HG03175 (cell line): Measurements from ENCODE around the gene HIF1AN.

ENCODE experiments used
- ATAC-seq: cut with Tn5 transposase; IDR thresholded peaks from one replicate; pipeline ENCODE4 v1.9.1; 2021; ENCODE audit warnings: mild to moderate bottlenecking, moderate library complexity; ENCODE audit not compliant: unreplicated experiment

HIF1AN gene

DNA sequence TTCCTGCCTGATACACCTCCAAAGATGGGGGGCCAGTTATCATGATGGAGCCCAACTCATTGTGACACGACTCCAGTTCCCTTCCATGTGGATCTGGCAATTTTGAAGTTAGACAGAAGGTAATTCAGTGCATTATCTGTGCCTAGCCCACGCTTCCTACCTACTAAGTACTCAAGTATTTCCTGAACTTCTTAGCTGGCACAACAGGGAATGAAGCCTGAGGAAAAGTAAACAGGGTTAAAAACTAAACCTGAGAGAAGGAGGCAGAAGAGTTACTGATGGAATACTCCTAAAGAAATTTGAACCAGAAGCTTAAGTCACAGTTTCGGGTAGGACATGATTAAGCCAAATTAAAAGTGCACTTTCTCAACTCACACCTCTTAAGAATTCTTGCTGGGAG lies 14.9 kb upstream of the HIF1AN start:
- no peak for ATAC-seq

DNA sequence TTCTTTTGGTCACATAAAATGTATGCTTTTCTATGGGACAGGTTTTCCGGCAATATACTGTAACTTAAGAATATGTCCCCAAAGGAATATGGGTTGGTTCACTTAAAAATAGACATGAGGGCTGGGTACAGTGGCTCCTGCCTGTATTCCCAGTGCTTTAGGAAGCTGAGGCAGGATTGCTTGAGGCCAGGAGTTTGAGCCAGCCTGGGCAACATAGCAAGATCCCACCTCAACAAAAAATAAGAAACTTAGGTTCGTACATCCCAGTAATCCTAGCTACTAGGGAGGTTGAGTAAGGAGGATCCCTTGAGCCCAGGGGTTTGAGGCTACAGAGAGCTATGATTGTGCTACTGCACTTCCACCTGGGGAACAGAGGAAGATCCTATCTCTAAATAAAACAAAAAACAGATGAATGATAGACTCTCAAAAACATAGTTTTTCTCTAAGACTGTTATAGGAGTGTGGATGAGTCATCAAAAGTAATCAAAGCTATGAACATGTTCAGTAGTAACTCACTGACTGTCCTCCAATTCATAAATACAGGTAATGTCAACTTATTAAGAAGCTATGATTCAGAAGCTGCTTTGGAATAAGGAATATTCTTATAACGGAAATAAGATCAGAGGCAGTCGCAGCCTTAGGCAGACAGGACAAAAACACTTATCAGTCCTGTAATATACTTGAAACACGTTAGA lies 13.5 kb upstream of the HIF1AN start:
- ATAC-seq, result no peak

DNA sequence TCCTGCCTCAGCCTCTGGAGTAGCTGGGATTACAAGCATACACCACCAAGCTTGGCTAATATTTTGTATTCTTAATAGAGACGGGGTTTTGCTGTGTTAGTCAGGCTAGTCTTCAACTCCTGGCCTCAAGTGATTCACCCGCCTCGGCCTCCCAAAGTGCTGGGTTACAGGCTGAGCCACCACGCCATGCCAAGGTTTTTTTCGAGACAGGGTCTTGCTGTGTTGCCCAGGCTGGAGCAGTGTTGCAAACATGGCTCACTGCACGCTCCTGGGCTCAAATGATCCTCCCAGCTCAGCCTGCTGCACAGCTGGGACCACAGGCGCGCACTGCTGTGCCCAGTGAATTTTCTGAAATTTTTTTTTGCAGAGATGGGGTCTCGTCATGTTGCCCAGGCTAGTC lies 12.8 kb upstream of the HIF1AN start:
- ATAC-seq, result no peak

DNA sequence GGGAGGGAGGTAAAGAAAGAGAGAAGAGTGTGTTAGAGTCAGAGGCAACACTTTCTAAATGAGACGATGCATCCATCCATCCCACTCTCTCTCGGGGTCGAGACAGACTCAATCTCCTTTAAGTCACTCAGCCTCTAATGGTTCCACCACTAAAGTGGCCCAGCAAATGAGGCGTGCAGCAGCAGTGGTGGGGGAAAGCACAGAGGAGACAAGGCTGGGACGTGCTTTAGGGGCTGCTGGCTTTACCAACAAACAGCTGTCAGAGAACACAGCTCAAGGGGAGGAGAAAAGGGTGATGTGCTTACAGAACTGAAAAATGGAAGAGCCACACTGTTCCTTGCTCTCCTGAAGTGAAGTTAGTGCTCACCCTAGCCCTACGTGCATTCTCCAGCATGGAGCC lies 11.5 kb upstream of the HIF1AN start:
- no peak for ATAC-seq

DNA sequence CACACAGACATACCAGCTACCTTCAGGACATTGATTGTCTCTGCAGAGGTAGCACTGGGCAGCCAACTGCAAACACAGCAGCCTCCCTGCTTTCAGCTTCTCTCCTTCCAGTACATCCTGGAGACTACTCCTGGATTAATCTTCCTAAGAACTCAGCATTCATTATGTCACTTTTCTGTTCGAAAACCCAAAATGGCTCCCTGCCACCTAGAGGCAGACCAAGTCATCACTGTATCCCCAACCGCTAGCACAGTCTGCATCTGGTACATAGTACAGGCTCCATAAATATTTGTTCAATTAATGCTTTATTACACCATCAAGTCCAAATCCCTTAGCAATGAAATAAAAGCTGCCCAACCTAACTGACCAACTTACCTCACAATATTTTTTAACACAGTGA lies 11.1 kb upstream of the HIF1AN start:
- ATAC-seq, result no peak

DNA sequence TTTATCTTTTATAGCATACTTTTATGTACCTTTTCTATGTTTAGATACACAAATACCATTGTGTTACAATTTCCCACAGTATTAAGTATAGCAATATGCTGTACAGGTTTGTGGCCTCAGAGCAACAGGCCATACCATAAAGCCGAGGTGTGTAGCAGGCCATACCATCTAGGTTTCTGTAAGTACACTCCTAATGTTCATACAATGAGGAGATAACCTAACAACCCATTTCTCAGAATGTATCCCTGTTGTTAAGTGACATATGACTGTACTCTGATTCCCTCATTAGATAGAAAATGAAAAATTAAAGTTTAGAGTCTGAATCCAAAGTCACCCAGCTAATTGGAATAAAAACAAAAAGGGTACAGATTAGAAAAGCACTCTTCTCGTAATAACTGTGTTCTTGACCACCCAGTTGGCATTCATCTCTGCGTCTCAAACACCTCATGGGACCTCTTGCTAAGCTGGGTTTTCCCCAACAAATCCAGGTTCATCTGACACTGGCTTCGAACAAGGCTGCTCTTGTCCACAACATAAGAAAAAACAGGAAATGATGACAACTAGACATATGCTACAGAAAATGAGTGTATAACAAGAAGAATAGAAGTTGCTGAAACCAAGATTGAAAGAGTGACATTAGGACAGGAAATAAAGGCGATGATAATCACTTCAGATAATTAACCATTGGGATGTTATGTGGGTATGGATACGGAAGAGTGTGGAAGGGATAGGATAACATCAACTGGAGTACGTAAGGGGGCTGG lies 7.4 kb upstream of the HIF1AN start:
- no peak for ATAC-seq

DNA sequence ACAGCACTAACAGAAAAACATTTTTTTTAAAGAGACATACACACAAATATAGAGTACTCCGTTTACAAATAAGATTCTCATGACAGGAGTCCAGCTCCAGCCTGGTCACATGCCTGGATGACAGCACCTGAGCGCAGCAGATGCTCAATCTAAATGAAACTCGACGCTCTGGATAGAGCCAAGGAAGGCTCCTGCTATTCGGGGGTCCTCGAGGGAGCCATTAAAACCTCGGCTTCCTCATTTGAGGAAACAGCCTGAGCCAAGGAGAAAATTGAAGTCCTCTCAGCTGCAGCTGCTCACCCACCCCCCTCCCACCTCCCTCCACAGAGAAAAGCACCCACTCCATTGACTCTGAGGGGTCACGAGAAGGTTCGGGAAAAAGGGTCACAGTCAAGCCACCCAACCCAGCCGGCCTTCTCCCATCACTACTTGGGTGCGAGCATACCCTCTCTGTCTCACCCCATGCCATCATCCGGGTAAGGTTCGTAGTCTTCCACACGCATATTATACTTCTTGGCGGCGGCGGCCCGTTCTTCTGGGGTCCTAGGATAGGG lies 6.7 kb upstream of the HIF1AN start:
- ATAC-seq, result no peak

DNA sequence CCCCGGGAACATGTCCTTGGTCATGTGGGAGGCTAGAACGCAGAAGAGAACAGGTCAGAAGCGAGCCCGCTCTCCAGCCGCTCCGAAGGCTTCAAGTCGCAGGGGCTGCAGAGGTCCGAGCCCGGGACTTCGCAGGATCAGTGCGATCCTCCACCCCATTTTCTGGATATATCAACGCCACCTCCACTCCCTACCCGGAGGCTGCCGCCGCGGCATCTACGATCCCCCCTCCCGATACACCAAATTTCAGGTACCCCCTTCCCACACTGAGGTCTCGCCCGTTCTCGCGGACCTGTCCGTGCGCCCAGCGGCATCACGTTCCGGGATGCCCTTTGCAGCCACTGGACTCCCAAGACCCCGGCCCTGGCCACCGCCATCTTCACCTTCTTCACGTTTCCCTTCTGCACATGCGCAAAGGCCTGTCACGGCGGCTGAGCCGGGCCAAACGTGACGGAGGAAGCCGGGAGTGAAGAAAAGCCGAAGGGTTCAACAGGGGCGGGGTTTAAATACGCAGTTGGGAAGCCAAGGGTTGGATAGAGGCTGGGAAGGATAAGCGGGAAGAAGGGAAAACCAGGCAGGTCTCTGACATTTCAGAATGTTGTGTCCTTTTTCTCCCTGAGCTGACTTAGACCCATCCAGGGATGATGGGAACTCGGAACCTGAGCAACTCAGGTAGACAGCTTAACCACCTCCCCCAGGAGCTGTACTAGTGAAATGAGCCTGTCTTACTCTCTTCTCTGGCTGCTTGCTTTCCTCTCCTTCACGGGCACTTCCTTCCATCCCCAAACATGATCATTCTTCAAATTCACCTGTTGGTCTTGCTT lies 6.1 kb upstream of the HIF1AN start, which contains the start of gene NDUFB8:
Gene NDUFB8, minus strand, starts transcription at position 397 of the 824 bp plus-strand sequence. Its CDS starts 20 bp downstream, at position 377.
- ATAC-seq, result no peak

DNA sequence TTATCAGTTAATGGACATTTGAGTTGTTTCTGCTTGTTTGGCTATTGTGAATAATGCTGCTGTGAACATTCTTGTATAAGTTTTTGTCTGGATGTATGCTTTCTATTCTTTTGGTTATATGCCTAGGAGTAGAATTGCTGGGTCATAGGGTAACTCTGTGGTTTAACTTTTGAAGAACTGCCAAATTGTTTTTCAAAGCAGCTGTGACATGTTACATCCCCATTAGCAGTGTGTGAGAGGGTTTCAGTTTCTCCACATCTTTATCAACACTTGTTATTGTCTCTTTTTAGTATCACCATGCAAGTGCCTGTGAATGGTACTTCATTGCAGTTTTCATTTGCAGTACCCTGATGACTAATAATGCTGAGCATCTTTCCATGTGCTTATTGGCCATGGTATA lies 4.0 kb upstream of the HIF1AN start:
- no peak for ATAC-seq

DNA sequence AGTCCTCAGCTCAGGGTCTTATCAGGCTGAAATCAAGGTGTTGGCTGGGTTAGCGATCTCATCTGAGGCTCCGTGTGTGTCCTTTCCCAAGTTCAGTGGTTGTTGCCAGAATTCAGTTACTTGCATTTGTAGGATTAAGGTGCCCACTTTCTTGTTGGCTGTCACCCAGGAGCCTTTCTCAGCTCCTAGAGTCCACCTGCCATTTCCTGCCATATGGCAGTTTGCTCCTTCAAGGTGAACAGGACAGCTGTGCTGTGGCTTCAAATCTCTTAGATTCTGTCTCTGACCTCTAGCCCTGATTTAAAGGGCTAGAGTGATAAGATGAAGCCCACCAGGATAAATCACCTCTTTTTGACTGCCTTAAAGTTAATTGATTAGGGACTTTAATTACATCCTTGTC lies 1.0 kb upstream of the HIF1AN start:
- ATAC-seq, result no peak

DNA sequence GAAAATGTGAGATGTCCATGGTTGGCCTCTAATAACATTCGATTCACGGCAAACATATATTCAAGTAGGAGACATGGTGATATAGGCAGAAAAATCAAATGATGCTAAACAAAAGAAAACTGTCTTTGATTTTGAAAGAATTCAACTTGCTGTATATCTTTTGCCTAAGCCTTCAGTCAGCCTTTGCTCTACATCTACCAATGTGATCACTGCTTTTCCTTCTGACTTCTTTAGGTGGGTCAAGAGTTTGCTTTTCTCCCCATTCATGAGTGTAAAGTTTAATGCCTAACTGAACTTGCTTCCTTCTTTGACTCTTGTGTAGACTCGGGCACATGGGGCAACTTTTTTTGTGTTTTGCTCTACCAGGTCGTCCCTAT lies 417 bp upstream of the HIF1AN start:
- peak; percentile 6 for ATAC-seq

DNA sequence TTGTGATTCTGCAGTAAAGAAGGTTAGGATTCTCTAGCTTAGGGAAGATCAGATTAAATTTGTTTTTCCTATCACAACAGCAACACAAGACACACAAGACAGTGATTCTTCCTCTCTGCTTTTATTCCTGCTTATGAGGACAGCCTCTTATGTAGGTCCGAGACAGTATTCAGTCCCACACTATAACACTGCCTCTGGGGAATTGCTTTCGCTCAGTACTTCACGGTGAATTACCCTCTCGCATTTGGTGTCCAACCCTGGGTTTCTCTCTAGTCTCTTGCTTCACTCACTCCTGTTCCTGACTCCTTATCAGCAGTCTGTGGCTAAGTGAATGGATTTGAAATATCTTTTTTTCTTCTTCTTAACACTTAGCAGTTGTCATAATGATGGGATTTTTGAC lies 1.7 kb downstream of the HIF1AN start:
- no peak for ATAC-seq

DNA sequence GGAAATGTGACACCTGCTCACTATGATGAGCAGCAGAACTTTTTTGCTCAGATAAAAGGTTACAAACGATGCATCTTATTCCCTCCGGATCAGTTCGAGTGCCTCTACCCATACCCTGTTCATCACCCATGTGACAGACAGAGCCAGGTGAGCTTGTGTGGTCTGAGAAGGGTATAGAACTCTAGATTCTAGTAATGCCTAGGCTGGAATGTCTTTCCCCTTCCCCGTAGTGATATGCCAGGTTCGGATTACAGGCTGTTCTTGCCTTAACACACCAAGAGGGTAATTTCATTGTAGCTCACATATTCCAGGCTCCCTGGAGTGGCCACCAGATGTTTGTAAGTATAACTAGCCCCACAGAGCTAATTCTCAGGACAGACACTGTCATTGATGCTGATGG lies 9.2 kb downstream of the HIF1AN start:
- ATAC-seq, result no peak

DNA sequence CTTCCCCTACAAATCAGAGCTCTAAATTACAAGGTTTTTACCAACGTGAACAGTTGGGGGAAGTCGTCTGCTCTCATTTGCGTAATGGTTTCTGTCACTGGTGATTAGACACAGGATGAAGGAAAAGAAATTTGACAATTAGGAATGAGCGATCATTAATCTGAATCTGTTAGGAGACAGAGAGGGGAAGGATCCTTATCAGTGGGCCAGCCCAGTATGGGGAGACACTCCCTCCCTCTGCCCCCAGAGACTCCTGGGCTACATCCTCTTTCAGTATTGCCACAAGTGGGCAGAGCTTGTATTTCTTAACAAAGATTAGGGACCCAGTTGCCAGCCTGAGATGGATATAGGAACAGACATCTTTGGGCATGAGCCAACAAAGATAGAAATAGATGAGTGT lies 15.5 kb downstream of the HIF1AN start:
- ATAC-seq, result no peak

DNA sequence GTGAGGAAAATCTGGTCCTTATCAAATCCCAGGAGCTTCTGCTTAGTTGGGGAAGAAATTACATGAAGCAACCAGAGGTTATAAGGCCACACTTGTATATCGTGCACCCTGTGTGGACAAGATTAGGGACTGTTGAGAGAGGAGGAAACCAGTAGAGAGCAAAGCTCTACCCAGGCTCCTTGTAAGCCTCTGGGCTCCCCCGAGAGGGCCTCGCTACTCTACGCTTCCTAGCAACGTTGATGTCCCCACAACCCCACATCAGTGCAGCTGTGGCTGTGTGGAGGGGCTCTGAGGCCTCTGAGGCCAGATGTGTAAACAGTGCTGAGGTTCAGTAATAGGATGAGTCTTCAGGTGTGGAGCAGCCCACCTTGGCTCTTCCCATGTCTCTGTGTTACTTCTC lies 16.0 kb downstream of the HIF1AN start:
- ATAC-seq, result no peak

DNA sequence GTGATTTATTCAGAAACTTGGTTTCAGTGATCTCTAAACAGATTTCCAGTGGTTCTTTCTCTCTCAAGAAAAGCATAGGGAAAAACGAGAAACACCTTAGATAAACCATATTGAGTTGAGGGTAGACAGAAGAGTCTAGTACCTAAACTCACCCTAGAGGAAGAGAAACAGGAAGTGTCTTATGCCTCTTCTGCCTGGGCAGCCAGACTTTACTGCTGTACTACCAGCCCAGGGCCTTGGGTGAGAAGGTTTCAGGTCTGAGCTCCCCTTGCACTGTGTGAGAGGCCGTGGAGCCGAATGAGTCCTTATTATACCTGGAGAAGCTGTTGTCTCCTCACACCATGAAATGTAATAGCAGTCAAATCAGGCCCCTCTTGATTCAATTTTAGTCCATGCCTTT lies 18.2 kb downstream of the HIF1AN start:
- no peak for ATAC-seq

DNA sequence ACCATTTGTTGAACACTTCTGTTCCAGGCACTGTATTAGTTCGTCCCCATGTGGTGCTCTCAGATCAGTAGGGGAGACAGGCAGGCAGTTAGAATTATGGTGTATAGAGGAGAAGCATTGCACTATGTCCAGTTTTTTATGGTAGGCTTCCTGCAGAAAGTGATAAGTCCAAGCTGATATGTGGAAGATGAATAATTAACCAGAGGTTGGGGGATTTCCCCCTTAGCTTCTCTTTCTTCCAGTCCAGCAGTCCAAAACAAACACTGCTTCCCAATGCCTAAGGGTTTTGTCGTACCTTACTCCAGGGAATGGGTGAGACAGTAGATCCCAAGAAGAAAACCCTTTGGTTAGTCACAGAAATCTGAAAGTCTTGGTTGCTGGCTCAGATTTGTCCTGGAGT lies 19.2 kb downstream of the HIF1AN start:
- ATAC-seq, result no peak

DNA sequence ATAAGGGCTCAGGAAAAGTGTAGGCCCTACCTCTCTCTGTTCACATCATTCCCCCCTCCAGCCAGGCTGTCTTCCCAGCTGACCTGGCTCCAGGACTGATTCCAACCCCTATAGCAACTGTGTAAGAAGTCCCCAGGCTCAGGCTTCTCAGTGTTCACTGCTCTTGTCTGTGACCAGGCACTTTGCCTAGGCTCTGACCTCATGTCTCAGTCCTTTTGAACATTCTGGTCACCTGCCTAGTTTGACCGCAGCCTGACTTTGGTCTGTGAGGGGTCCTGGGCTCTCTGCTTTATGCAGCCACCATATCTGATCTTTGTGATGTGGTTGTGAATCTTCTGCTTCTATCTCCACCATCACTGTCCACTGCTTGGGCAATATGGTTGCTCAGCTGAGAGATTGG lies 24.5 kb downstream of the HIF1AN start:
- ATAC-seq, result no peak

DNA sequence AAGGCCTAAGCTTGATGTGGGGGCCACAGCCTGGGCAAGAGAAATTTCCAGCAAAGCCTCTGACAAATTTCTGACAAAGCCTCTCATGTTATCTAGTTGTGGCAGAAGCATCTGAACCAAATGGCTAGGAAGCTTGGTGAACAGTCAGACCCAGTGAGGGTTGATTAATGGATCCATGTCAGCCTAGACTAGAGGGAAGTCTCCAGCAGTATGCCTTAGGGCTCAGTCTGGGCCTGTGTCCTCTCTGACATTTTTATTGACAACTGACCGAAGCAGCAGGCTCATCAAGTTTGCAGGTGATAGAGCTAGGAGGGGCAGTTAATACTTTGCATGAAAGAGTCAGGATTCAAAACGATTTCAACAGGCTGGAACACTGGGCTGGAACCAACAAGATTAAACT lies 25.3 kb downstream of the HIF1AN start:
- no peak for ATAC-seq

DNA sequence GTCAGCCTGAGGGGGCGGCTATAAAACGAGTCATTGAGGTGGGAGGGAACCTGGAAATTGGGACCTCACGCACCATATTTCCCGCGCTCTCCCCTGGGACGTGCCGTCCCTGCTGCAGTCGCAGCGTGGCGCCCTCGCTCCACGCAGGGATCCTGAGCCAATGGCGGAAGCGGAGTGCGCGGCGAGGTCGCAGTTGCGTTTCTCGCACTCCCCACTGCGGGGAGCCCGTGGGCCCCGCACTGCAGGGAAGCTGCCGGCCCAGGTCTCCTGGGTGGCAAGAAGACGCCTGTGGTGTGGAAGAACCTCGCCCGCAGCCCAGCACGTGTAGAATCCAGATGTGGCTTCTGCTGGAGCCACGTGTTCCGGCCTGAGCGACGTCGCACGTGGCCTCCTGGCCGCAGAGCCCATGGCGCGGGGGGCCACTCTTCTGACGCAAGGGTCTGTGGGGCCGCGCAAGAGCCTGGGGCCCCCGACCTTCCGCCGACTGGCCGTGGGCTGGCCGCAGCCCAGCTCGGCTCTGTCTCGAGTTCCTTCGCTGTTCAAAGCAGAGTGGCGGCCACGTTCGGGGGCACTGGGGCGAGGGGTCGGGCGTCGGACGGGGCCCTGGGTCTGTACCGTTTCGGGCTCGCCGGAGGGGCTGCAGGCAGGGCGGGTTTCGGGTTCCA lies 26.4 kb downstream of the HIF1AN start:
- ATAC-seq, result peak; percentile 76
